GM12878 (cell line): Measurements from ENCODE around the gene MCM6.

Experiments
- IKZF1 ChIP-seq: fragments of 450-650 bp; conservative IDR thresholded peaks from 2 replicates; pipeline ENCODE4 v1.6.1; 2017; ENCODE audit warnings: antibody characterized with exemption, mild to moderate bottlenecking
- POLR2A ChIP-seq: IDR thresholded peaks from 2 replicates; pipeline ENCODE4 v1.6.1; 2011; ENCODE audit warnings: low read depth, mild to moderate bottlenecking, low read length
- POLR2AphosphoS5 ChIP-seq: IDR thresholded peaks from 2 replicates; pipeline ENCODE4 v1.6.1; 2011; ENCODE audit warnings: mild to moderate bottlenecking, low read length, inconsistent platforms
- RELA ChIP-seq: fragments of 450-650 bp; IDR thresholded peaks from 2 replicates; pipeline ENCODE4 v1.8.0; 2014; ENCODE audit warnings: borderline replicate concordance; ENCODE audit not compliant: partially characterized antibody
- ZNF384 ChIP-seq: IDR thresholded peaks from 2 replicates; pipeline ENCODE4 v1.6.1; 2012; ENCODE audit warnings: low read depth, mild to moderate bottlenecking, low read length, improper control_type of control experiment, borderline replicate concordance
- ZNF622 ChIP-seq: fragments of 450-650 bp; IDR thresholded peaks from 2 replicates; pipeline ENCODE4 v1.6.1; 2017; ENCODE audit warnings: mild to moderate bottlenecking, inconsistent platforms
- TF ChIP-seq, protein P1 (sequence below), 3 experiments: IDR thresholded peaks in 2 of 3; conservative IDR thresholded peaks in 1 of 3; 2 replicates each; pipeline ENCODE4 v1.5.1; 2011; ENCODE audit warnings: low read depth in 3 of 3, low read length in 3 of 3, mild to moderate bottlenecking in 3 of 3, control low read depth in 2 of 3, moderate library complexity in 2 of 3, inconsistent platforms in 1 of 3, mixed read lengths in 1 of 3; ENCODE audit not compliant: control insufficient read depth in 2 of 3, insufficient read depth in 1 of 3; ENCODE audit errors: extremely low read depth in 1 of 3
- TF ChIP-seq, protein P2 (sequence below): IDR thresholded peaks from 2 replicates; pipeline ENCODE4 v1.6.1; 2012; ENCODE audit warnings: mild to moderate bottlenecking, low read depth, low read length
- TF ChIP-seq, protein P3 (sequence below): IDR thresholded peaks from 2 replicates; pipeline ENCODE4 v1.6.1; 2012; ENCODE audit warnings: low read depth, low read length, improper control_type of control experiment
- TF ChIP-seq, protein P4 (sequence below): fragments of 450-650 bp; IDR thresholded peaks from 2 replicates; pipeline ENCODE4 v1.6.1; 2017; ENCODE audit warnings: mild to moderate bottlenecking
- TF ChIP-seq, protein P5 (sequence below): IDR thresholded peaks from 2 replicates; pipeline ENCODE4 v1.6.1; 2011; ENCODE audit warnings: low read depth, low read length, improper control_type of control experiment, borderline replicate concordance

DNA sequence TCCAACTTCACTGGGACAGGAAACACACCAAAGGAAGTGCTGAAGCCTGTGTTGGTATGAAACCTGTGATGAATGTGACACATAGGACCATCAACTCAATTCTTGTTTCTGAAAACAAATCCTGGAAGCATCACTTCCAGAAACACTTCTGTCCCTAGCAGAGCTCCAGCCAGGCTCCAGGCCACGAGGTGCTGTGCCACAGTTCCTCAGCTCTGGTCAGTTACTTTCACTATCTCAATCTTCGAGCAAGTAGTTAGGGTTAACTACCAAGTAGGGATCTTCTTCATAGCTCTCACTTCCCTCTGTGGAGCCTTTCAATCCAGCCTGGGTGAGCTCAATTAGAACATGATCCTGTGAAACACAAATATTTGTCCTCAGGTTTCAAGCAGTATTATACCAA, 35.6 kb downstream of the MCM6 start:
- TF ChIP-seq, protein P1, sequence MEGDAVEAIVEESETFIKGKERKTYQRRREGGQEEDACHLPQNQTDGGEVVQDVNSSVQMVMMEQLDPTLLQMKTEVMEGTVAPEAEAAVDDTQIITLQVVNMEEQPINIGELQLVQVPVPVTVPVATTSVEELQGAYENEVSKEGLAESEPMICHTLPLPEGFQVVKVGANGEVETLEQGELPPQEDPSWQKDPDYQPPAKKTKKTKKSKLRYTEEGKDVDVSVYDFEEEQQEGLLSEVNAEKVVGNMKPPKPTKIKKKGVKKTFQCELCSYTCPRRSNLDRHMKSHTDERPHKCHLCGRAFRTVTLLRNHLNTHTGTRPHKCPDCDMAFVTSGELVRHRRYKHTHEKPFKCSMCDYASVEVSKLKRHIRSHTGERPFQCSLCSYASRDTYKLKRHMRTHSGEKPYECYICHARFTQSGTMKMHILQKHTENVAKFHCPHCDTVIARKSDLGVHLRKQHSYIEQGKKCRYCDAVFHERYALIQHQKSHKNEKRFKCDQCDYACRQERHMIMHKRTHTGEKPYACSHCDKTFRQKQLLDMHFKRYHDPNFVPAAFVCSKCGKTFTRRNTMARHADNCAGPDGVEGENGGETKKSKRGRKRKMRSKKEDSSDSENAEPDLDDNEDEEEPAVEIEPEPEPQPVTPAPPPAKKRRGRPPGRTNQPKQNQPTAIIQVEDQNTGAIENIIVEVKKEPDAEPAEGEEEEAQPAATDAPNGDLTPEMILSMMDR (IDR thresholded peaks at IDR 0.05 in 2 of 3, conservative IDR thresholded peaks at IDR 0.05 in 1 of 3; ENCODE audit: control insufficient read depth in 2 of 3, extremely low read depth in 1 of 3, insufficient read depth in 1 of 3, low read depth in 3 of 3, low read length in 3 of 3), result no peak
- TF ChIP-seq, protein P2, sequence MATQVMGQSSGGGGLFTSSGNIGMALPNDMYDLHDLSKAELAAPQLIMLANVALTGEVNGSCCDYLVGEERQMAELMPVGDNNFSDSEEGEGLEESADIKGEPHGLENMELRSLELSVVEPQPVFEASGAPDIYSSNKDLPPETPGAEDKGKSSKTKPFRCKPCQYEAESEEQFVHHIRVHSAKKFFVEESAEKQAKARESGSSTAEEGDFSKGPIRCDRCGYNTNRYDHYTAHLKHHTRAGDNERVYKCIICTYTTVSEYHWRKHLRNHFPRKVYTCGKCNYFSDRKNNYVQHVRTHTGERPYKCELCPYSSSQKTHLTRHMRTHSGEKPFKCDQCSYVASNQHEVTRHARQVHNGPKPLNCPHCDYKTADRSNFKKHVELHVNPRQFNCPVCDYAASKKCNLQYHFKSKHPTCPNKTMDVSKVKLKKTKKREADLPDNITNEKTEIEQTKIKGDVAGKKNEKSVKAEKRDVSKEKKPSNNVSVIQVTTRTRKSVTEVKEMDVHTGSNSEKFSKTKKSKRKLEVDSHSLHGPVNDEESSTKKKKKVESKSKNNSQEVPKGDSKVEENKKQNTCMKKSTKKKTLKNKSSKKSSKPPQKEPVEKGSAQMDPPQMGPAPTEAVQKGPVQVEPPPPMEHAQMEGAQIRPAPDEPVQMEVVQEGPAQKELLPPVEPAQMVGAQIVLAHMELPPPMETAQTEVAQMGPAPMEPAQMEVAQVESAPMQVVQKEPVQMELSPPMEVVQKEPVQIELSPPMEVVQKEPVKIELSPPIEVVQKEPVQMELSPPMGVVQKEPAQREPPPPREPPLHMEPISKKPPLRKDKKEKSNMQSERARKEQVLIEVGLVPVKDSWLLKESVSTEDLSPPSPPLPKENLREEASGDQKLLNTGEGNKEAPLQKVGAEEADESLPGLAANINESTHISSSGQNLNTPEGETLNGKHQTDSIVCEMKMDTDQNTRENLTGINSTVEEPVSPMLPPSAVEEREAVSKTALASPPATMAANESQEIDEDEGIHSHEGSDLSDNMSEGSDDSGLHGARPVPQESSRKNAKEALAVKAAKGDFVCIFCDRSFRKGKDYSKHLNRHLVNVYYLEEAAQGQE, result no peak
- TF ChIP-seq ZNF622, result no peak
- TF ChIP-seq POLR2A, result no peak
- TF ChIP-seq, protein P3, sequence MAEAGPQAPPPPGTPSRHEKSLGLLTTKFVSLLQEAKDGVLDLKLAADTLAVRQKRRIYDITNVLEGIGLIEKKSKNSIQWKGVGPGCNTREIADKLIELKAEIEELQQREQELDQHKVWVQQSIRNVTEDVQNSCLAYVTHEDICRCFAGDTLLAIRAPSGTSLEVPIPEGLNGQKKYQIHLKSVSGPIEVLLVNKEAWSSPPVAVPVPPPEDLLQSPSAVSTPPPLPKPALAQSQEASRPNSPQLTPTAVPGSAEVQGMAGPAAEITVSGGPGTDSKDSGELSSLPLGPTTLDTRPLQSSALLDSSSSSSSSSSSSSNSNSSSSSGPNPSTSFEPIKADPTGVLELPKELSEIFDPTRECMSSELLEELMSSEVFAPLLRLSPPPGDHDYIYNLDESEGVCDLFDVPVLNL, result no peak
- no peak for TF ChIP-seq IKZF1
- TF ChIP-seq, protein P4, sequence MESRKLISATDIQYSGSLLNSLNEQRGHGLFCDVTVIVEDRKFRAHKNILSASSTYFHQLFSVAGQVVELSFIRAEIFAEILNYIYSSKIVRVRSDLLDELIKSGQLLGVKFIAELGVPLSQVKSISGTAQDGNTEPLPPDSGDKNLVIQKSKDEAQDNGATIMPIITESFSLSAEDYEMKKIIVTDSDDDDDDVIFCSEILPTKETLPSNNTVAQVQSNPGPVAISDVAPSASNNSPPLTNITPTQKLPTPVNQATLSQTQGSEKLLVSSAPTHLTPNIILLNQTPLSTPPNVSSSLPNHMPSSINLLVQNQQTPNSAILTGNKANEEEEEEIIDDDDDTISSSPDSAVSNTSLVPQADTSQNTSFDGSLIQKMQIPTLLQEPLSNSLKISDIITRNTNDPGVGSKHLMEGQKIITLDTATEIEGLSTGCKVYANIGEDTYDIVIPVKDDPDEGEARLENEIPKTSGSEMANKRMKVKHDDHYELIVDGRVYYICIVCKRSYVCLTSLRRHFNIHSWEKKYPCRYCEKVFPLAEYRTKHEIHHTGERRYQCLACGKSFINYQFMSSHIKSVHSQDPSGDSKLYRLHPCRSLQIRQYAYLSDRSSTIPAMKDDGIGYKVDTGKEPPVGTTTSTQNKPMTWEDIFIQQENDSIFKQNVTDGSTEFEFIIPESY, result no peak
- TF ChIP-seq POLR2AphosphoS5, result no peak
- TF ChIP-seq, protein P5, sequence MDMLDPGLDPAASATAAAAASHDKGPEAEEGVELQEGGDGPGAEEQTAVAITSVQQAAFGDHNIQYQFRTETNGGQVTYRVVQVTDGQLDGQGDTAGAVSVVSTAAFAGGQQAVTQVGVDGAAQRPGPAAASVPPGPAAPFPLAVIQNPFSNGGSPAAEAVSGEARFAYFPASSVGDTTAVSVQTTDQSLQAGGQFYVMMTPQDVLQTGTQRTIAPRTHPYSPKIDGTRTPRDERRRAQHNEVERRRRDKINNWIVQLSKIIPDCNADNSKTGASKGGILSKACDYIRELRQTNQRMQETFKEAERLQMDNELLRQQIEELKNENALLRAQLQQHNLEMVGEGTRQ, result no peak
- TF ChIP-seq ZNF384, result no peak
- no peak for TF ChIP-seq RELA
